ENCODE data around the gene PNLIPRP2.
A peak's percentile ranks its signal among the peaks of the same experiment; 100 is the strongest.

Gene PNLIPRP2

DNA sequence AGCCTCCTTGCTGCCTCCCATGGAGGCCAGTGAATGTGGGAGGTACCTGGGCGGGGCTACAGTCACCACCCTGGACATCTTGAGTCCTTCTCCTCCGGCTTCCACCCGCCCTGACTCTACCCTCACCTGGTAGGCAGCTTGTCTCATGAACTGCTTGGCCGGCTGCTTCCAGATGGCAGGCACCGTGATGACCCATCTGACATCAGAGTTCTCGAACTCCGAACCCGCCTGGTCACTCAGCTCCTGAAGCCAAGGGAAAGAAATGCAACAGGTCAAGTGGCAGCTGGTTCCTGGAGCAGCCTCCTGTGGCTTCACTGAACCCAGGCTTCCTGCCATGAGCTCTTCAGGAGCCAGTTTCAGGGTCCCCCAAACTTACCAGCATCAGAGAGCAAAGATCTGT, 71.5 kb downstream of the PNLIPRP2 start:
- intact Hi-C loops (cut with DNase I; ENCODE audit: low total_unique reads) = no loop called here
- Histone ChIP-seq H3K4me1 (peaks cover 0 to 49% (median 31%) of the 10 kb centered on the region in 4 donors), H3K9me3 (no peaks in the 10 kb centered on the region), H3K27ac (peak overlapping the region; percentile 10 to 62), H3K36me3 (no peaks in the 10 kb centered on the region), H3K27me3 (no peaks in the 10 kb centered on the region), H3K4me3 (no peak overlapping the region)
- DNase-seq = no peak
- TF ChIP-seq, protein P1, sequence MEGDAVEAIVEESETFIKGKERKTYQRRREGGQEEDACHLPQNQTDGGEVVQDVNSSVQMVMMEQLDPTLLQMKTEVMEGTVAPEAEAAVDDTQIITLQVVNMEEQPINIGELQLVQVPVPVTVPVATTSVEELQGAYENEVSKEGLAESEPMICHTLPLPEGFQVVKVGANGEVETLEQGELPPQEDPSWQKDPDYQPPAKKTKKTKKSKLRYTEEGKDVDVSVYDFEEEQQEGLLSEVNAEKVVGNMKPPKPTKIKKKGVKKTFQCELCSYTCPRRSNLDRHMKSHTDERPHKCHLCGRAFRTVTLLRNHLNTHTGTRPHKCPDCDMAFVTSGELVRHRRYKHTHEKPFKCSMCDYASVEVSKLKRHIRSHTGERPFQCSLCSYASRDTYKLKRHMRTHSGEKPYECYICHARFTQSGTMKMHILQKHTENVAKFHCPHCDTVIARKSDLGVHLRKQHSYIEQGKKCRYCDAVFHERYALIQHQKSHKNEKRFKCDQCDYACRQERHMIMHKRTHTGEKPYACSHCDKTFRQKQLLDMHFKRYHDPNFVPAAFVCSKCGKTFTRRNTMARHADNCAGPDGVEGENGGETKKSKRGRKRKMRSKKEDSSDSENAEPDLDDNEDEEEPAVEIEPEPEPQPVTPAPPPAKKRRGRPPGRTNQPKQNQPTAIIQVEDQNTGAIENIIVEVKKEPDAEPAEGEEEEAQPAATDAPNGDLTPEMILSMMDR (IDR thresholded peaks at IDR 0.05) = no peak

DNA sequence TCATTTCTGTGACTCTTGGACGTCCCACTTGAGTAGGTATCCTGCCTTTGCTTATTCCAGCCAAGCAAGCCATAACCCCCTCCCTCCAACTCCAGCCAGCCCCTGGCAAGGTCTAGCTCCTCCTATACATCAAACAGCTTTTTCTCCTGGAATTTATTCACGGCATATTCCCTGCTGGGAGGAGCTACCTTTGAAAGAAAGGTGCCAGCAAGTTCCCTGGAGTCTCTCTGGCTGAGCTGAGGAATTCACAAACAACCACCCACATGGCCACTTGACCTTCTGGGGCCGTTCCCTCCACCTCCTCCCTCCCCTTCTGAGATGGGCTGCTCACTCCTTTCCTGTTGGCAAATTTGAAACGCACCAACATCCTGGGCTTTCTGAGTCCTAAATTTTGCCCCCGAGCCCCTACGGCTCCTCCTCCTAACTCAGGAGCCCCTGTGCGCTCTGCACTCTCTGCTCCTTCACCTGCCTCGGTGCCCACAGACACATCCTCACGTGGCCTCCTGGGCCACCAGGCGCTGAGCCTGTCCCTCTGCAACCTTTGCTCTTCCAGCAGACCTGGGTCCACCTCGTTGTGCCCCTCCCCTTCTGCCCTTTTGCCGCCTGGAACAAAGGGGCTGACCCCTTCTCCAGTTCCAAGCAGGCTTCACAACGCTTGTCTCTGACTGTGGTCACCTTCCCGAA, 73.6 kb downstream of the PNLIPRP2 start:
- no peak for DNase-seq
- peaks cover 0 to 32% (median 20%) of the 10 kb centered on the region in 4 donors for H3K4me1 ChIP-seq
- no peaks in the 10 kb centered on the region for H3K9me3 ChIP-seq
- H3K27me3 ChIP-seq = no peaks in the 10 kb centered on the region
- TF ChIP-seq, protein P1 (IDR thresholded peaks at IDR 0.05) = no peak
- no peak overlapping the region for H3K27ac ChIP-seq
- no peak overlapping the region for H3K4me3 ChIP-seq
- intact Hi-C loops (cut with DNase I; ENCODE audit: low total_unique reads) = no loop called here
- peaks cover 0 to 6% (median 5%) of the 10 kb centered on the region in 3 donors for H3K36me3 ChIP-seq
